Activated naive CD8-positive, alpha-beta T cell (primary cell): ENCODE measurements around the gene ATP11A.
A peak's percentile ranks its signal among the peaks of the same experiment; 100 is the strongest.

ENCODE experiments used
- H3K27ac Mint-ChIP-seq: one replicate; pipeline ENCODE4 v1.8.0; 2021; ENCODE audit warnings: mixed read lengths
- H3K27me3 Mint-ChIP-seq: one replicate; pipeline ENCODE4 v1.8.0; 2021; ENCODE audit warnings: mixed read lengths
- H3K36me3 Mint-ChIP-seq: one replicate; pipeline ENCODE4 v1.8.0; 2021; ENCODE audit warnings: mixed read lengths
- H3K4me1 Mint-ChIP-seq: one replicate; pipeline ENCODE4 v1.8.0; 2021; ENCODE audit warnings: low read depth, mixed read lengths
- H3K4me3 Mint-ChIP-seq: one replicate; pipeline ENCODE4 v1.8.0; 2021; ENCODE audit warnings: mild to moderate bottlenecking, mixed read lengths
- H3K9me3 Mint-ChIP-seq: one replicate; pipeline ENCODE4 v1.8.0; 2021; ENCODE audit warnings: low read depth, mixed read lengths

The ATP11A gene

GRCh38 chr13:112689303-112690245 is at the start of gene ATP11A:
Gene ATP11A (plus strand): TSS chr13:112690038. CDS start chr13:112690417, 379 bp downstream.
- peak within 1 kb of the TSS; percentile 91 for H3K27ac Mint-ChIP-seq
- no peaks in the 10 kb centered on the region for H3K9me3 Mint-ChIP-seq
- H3K27me3 Mint-ChIP-seq = no peaks in the 10 kb centered on the region
- peak within 1 kb of the TSS; percentile 89 for H3K4me3 Mint-ChIP-seq
- no peaks in the 10 kb centered on the region for H3K36me3 Mint-ChIP-seq
- peaks cover 42% of the 10 kb centered on the region for H3K4me1 Mint-ChIP-seq

- Mint-ChIP-seq H3K27ac (peak overlapping the region; percentile 24), H3K4me3 (no peak overlapping the region), H3K4me1 (peaks cover 8% of the 10 kb centered on the region), H3K36me3 (no peaks in the 10 kb centered on the region), H3K9me3 (no peaks in the 10 kb centered on the region), H3K27me3 (peaks cover 28% of the 10 kb centered on the region)
Observed at GRCh38 chr13:112641456-112642089, 48.3 kb upstream of the ATP11A start.

- H3K9me3 Mint-ChIP-seq = no peaks in the 10 kb centered on the region
- H3K36me3 Mint-ChIP-seq = no peaks in the 10 kb centered on the region
- H3K27me3 Mint-ChIP-seq = peaks cover 28% of the 10 kb centered on the region
- no peak overlapping the region for H3K27ac Mint-ChIP-seq
- H3K4me3 Mint-ChIP-seq = no peak overlapping the region
- peaks cover 8% of the 10 kb centered on the region for H3K4me1 Mint-ChIP-seq
Observed at GRCh38 chr13:112642090-112642460, 47.8 kb upstream of the ATP11A start.

GRCh38 chr13:112643759-112644459 is 45.9 kb upstream of the ATP11A start:
- no peaks in the 10 kb centered on the region for H3K9me3 Mint-ChIP-seq
- H3K4me1 Mint-ChIP-seq = peaks cover 8% of the 10 kb centered on the region
- H3K4me3 Mint-ChIP-seq = no peak overlapping the region
- H3K27me3 Mint-ChIP-seq = peaks cover 16% of the 10 kb centered on the region
- no peaks in the 10 kb centered on the region for H3K36me3 Mint-ChIP-seq
- no peak overlapping the region for H3K27ac Mint-ChIP-seq

GRCh38 chr13:112645327-112645914 is 44.4 kb upstream of the ATP11A start:
- Mint-ChIP-seq H3K4me3 (no peak overlapping the region), H3K9me3 (no peaks in the 10 kb centered on the region), H3K36me3 (no peaks in the 10 kb centered on the region), H3K27me3 (peaks cover 8% of the 10 kb centered on the region), H3K4me1 (peaks cover 2% of the 10 kb centered on the region), H3K27ac (no peak overlapping the region)

GRCh38 chr13:112647256-112647655 is 42.6 kb upstream of the ATP11A start:
- Mint-ChIP-seq H3K27ac (no peak overlapping the region), H3K4me1 (no peaks in the 10 kb centered on the region), H3K9me3 (no peaks in the 10 kb centered on the region), H3K27me3 (peaks cover 1% of the 10 kb centered on the region), H3K4me3 (no peak overlapping the region), H3K36me3 (no peaks in the 10 kb centered on the region)

GRCh38 chr13:112648101-112648500 is 41.7 kb upstream of the ATP11A start:
- no peaks in the 10 kb centered on the region for H3K9me3 Mint-ChIP-seq
- H3K27ac Mint-ChIP-seq = no peak overlapping the region
- no peaks in the 10 kb centered on the region for H3K36me3 Mint-ChIP-seq
- no peaks in the 10 kb centered on the region for H3K4me1 Mint-ChIP-seq
- no peaks in the 10 kb centered on the region for H3K27me3 Mint-ChIP-seq
- no peak overlapping the region for H3K4me3 Mint-ChIP-seq

- Mint-ChIP-seq H3K36me3 (no peaks in the 10 kb centered on the region), H3K27me3 (no peaks in the 10 kb centered on the region), H3K9me3 (no peaks in the 10 kb centered on the region), H3K27ac (no peak overlapping the region), H3K4me3 (no peak overlapping the region), H3K4me1 (no peaks in the 10 kb centered on the region)
Observed at GRCh38 chr13:112648966-112649690, 40.7 kb upstream of the ATP11A start.

GRCh38 chr13:112651311-112651710 is 38.5 kb upstream of the ATP11A start:
- H3K27me3 Mint-ChIP-seq = no peaks in the 10 kb centered on the region
- no peaks in the 10 kb centered on the region for H3K9me3 Mint-ChIP-seq
- H3K4me3 Mint-ChIP-seq = no peak overlapping the region
- no peaks in the 10 kb centered on the region for H3K4me1 Mint-ChIP-seq
- no peak overlapping the region for H3K27ac Mint-ChIP-seq
- no peaks in the 10 kb centered on the region for H3K36me3 Mint-ChIP-seq

GRCh38 chr13:112651750-112652511 is 37.9 kb upstream of the ATP11A start:
- Mint-ChIP-seq H3K27ac (no peak overlapping the region), H3K27me3 (no peaks in the 10 kb centered on the region), H3K4me3 (no peak overlapping the region), H3K36me3 (no peaks in the 10 kb centered on the region), H3K4me1 (no peaks in the 10 kb centered on the region), H3K9me3 (no peaks in the 10 kb centered on the region)

- Mint-ChIP-seq H3K4me1 (no peaks in the 10 kb centered on the region), H3K27ac (no peak overlapping the region), H3K4me3 (no peak overlapping the region), H3K9me3 (no peaks in the 10 kb centered on the region), H3K36me3 (no peaks in the 10 kb centered on the region), H3K27me3 (no peaks in the 10 kb centered on the region)
Observed at GRCh38 chr13:112652512-112653070, 37.2 kb upstream of the ATP11A start.

- H3K27me3 Mint-ChIP-seq = no peaks in the 10 kb centered on the region
- no peak overlapping the region for H3K27ac Mint-ChIP-seq
- H3K36me3 Mint-ChIP-seq = no peaks in the 10 kb centered on the region
- no peaks in the 10 kb centered on the region for H3K9me3 Mint-ChIP-seq
- no peaks in the 10 kb centered on the region for H3K4me1 Mint-ChIP-seq
- no peak overlapping the region for H3K4me3 Mint-ChIP-seq
Observed at GRCh38 chr13:112653071-112653470, 36.8 kb upstream of the ATP11A start.

GRCh38 chr13:112655913-112656312 is 33.9 kb upstream of the ATP11A start:
- Mint-ChIP-seq H3K27ac (no peak overlapping the region), H3K4me3 (no peak overlapping the region), H3K27me3 (no peaks in the 10 kb centered on the region), H3K9me3 (no peaks in the 10 kb centered on the region), H3K4me1 (no peaks in the 10 kb centered on the region), H3K36me3 (no peaks in the 10 kb centered on the region)
